Renal cortical epithelial cell (primary cell): ENCODE measurements around the gene XPO1. TPM values are rescaled to one million over a fixed set of nuclear protein-coding genes. Genes with fewer than 3 reads are reported as not detected.

Experiments
- DNase-seq: peaks from one replicate; pipeline ENCODE4 v3.0.0-alpha.2; 2011; ENCODE audit warnings: low read depth
- total RNA-seq: library from RNA; depleted of rRNA; stranded (reverse); fragments of >200 nt; gene quantifications from 2 replicates; pipeline ENCODE4 v1.2.3, GENCODE V29; 2014

XPO1 gene
- total RNA-seq, 1 donor from 2014 or later = 229 TPM

GRCh38 chr2:61434314-61434713, 103.8 kb downstream of the XPO1 start:
- DNase-seq = no peak

GRCh38 chr2:61433606-61434005, 104.5 kb downstream of the XPO1 start:
- DNase-seq = no peak

GRCh38 chr2:61432990-61433389, 105.2 kb downstream of the XPO1 start:
- DNase-seq = no peak

GRCh38 chr2:61431345-61431744, 106.8 kb downstream of the XPO1 start:
- no peak for DNase-seq

Other genes with a start within 250 kb of the XPO1 start
- 76.2 and 182 TPM in 2 replicates for gene USP34, start 67.3 kb downstream of the XPO1 start, total RNA-seq